C4-2B (cell line): ENCODE data around the gene SPARCL1.

Experiments used
- CTCF ChIP-seq: fragments of 450-650 bp; conservative IDR thresholded peaks from 2 replicates; pipeline ENCODE4 v1.5.1; 2017; ENCODE audit warnings: mild to moderate bottlenecking
- ZFX ChIP-seq: fragments of 450-650 bp; IDR thresholded peaks from 2 replicates; pipeline ENCODE4 v1.6.1; 2017

- TF ChIP-seq CTCF = no peak
- no peak for TF ChIP-seq ZFX
Observed at GRCh38 chr4:87476934-87477333, 52.2 kb downstream of the SPARCL1 start.
